GM21515 (cell line): Measurements from ENCODE around the gene VWA8.
"Not testable (repeated sequence)": the region's sequence is repeated elsewhere in the genome, so short reads cannot be mapped to it uniquely, and the experiment has no call there.

Experiments
- ATAC-seq: cut with Tn5 transposase; IDR thresholded peaks from one replicate; pipeline ENCODE4 v1.9.1; 2021; ENCODE audit not compliant: unreplicated experiment

VWA8 gene

GRCh38 chr13:41565216-41565615 lies 395.7 kb downstream of the VWA8 start:
- ATAC-seq: no peak

- no peak for ATAC-seq
Measured at GRCh38 chr13:41563984-41564365, 396.9 kb downstream of the VWA8 start.

- ATAC-seq: no peak
Measured at GRCh38 chr13:41563341-41563983, 397.4 kb downstream of the VWA8 start.

- no peak for ATAC-seq
Measured at GRCh38 chr13:41562541-41563178, 398.2 kb downstream of the VWA8 start.

- ATAC-seq: no peak
Measured at GRCh38 chr13:41562083-41562482, 398.8 kb downstream of the VWA8 start.

GRCh38 chr13:41561170-41561569 lies 399.7 kb downstream of the VWA8 start:
- ATAC-seq: no peak

- ATAC-seq: no peak
Measured at GRCh38 chr13:41558781-41559560, 401.9 kb downstream of the VWA8 start.

GRCh38 chr13:41557719-41558118 lies 403.2 kb downstream of the VWA8 start:
- ATAC-seq: no peak

- ATAC-seq: peak; percentile 92
Measured at GRCh38 chr13:41554626-41555386, 406.1 kb downstream of the VWA8 start.

GRCh38 chr13:41554180-41554579 lies 406.7 kb downstream of the VWA8 start:
- ATAC-seq: no peak

- ATAC-seq: no peak
Measured at GRCh38 chr13:41552031-41552430, 408.9 kb downstream of the VWA8 start.

- ATAC-seq: no peak
Measured at GRCh38 chr13:41550276-41550675, 410.6 kb downstream of the VWA8 start.

- ATAC-seq: no peak
Measured at GRCh38 chr13:41549491-41549890, 411.4 kb downstream of the VWA8 start.

- ATAC-seq: no peak
Measured at GRCh38 chr13:41548910-41549309, 412.0 kb downstream of the VWA8 start.

GRCh38 chr13:41548031-41548430 lies 412.9 kb downstream of the VWA8 start:
- ATAC-seq: no peak

GRCh38 chr13:41547251-41548000 lies 413.5 kb downstream of the VWA8 start:
- no peak for ATAC-seq

- ATAC-seq: no peak
Measured at GRCh38 chr13:41546372-41547190, 414.3 kb downstream of the VWA8 start.

GRCh38 chr13:41545432-41545707 lies 415.5 kb downstream of the VWA8 start:
- ATAC-seq: no peak

GRCh38 chr13:41543664-41544300 lies 417.1 kb downstream of the VWA8 start:
- no peak for ATAC-seq

- not testable (repeated sequence) for ATAC-seq
Measured at GRCh38 chr13:41542799-41543198, 418.1 kb downstream of the VWA8 start.
